ENCODE measurements around the gene MAGEB17.
"Not testable (repeated sequence)": the region's sequence is repeated elsewhere in the genome, so short reads cannot be mapped to it uniquely, and the experiment has no call there.

Gene MAGEB17

GRCh38 chrX:16156692-16157331 lies 10.5 kb upstream of the MAGEB17 start:
- DNase-seq (ENCODE audit: low read depth in 1 of 2, low spot score in 1 of 2) = no peak

- no peak for DNase-seq (ENCODE audit: low read depth in 1 of 2, low spot score in 1 of 2)
Measured at GRCh38 chrX:16160729-16161128, 6.6 kb upstream of the MAGEB17 start.

DNA sequence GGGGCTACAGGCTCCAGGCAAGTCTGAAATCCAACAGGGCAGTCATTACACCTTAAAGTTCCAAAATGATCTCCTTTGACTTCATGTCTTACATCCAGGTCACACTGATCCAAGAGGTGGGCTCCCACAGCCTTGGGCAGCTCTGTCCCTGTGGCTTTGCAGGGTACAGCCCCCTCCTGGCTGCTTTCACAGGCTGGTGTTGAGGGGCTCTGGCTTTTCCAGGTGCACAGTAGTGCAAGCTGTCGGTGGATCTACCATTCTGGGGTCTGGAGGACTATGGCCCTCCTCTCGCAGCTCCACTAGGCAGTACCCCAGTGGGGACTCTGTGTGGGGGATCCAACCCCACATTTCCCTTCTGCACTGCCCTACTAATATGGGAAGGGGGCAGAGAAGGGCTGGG lies 6.1 kb upstream of the MAGEB17 start:
- DNase-seq (ENCODE audit: low read depth in 1 of 2, low spot score in 1 of 2) = not testable (repeated sequence)

GRCh38 chrX:16162391-16162790 lies 4.9 kb upstream of the MAGEB17 start:
- DNase-seq (ENCODE audit: low read depth in 1 of 2, low spot score in 1 of 2) = no peak

GRCh38 chrX:16164748-16165147 lies 2.5 kb upstream of the MAGEB17 start:
- no peak for DNase-seq (ENCODE audit: low read depth in 1 of 2, low spot score in 1 of 2)

DNA sequence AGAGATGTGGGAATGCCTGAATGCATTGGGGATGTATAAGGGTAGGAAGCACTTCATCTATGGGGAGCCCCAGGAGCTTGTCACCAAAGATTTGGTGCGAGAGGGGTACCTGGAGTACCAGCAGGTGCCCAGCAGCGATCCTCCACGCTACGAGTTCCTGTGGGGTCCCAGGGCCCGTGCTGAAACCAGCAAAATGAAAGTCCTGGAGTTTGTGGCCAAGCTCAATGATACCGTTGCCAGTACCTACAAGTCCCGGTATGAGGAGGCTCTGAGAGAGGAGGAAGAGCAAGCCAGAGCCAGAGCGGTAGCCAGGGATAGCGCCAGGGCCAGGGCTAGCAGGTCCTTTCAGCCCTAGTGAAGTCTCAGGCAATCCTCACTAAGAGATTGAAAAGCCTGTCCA lies 3.8 kb downstream of the MAGEB17 start:
- DNase-seq (ENCODE audit: low read depth in 1 of 2, low spot score in 1 of 2) = no peak

- DNase-seq (ENCODE audit: low read depth in 1 of 2, low spot score in 1 of 2) = no peak
Measured at GRCh38 chrX:16171944-16172343, 4.7 kb downstream of the MAGEB17 start.

DNA sequence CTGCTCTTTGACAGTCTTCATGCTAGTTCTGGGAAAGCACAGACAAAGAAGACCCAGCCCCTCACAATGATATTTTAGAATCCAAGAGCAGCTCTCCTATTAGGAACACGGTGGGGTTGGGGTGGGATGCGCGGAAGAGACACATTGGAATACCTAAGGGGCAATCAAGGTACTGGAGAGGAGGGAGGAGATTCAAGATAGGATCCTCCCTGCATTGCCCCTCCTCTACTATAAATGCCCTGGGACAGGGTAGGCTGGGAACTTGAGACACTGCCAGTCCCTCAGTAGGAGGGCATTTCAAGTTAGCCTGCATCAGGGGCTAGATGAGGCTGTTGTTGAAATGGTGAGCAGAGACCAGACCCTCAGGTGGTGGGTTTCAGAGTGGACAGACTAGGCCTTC lies 5.1 kb downstream of the MAGEB17 start:
- DNase-seq (ENCODE audit: low read depth in 1 of 2, low spot score in 1 of 2) = no peak

DNA sequence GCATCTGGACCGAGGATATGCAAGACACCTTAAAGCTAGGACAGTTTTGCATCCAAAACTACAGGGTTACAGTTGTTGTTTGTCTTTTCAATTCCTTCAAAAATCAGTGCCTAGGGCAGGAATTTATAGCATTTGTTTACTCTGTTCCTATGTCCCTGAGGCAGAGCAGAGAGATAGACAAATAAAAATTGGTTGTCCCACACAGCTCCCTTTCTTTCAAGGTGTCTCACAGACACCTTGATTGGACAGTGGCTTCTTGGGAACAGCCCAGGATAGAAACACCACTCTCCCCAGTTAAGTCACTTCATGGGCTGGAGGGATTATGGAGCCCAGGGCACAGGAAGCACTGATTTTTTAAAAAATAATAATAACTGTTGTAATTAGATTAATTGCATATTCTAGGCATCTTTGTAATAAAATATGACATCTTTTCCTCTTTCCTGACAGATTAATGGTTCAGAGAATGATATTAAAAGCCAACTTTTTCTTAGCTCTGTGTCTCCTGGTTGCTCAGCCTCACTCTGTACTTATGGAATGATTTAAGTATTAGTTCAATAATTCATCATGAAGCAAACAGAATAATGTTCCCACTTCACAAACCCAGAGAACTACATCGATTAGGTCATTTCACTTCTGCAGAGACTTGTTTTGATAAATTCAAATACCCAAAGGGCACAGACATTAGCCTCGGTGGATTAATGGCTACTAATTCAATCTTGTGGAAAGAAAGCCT lies 8.2 kb downstream of the MAGEB17 start:
- no peak for DNase-seq (ENCODE audit: low read depth in 1 of 2, low spot score in 1 of 2)

GRCh38 chrX:16177260-16177659 lies 10.0 kb downstream of the MAGEB17 start:
- DNase-seq (ENCODE audit: low read depth in 1 of 2, low spot score in 1 of 2) = no peak

- not testable (repeated sequence) for DNase-seq (ENCODE audit: low read depth in 1 of 2, low spot score in 1 of 2)
Measured at GRCh38 chrX:16183843-16184242, 16.6 kb downstream of the MAGEB17 start.

- DNase-seq (ENCODE audit: low read depth in 1 of 2, low spot score in 1 of 2) = no peak
Measured at GRCh38 chrX:16185725-16186136, 18.4 kb downstream of the MAGEB17 start.

GRCh38 chrX:16186380-16187007 lies 19.2 kb downstream of the MAGEB17 start:
- DNase-seq (ENCODE audit: low read depth in 1 of 2, low spot score in 1 of 2) = no peak

- no peak for DNase-seq (ENCODE audit: low read depth in 1 of 2, low spot score in 1 of 2)
Measured at GRCh38 chrX:16187024-16187760, 19.9 kb downstream of the MAGEB17 start.

DNA sequence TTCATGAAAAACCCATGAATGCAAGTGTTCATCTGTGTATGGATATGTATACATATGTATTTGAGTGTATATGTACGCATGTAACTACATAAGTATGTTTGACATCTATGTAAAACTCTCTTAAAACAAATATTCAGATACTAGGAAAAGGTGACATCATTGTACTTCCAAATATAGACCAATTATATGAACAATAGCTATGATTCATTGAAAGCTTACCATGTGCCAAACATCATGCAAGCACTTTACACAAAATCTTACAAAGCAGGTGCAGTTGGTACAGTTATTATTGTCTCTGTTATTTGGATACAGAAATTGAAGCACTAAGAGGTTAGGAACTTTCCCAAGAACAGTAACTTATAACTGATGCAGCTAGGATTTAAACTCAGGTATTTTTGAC lies 21.4 kb downstream of the MAGEB17 start:
- DNase-seq (ENCODE audit: low read depth in 1 of 2, low spot score in 1 of 2) = no peak

GRCh38 chrX:16191605-16192004 lies 24.3 kb downstream of the MAGEB17 start:
- DNase-seq (ENCODE audit: low read depth in 1 of 2, low spot score in 1 of 2) = no peak

- DNase-seq (ENCODE audit: low read depth in 1 of 2, low spot score in 1 of 2) = no peak
Measured at GRCh38 chrX:16196829-16197228, 29.5 kb downstream of the MAGEB17 start.

DNA sequence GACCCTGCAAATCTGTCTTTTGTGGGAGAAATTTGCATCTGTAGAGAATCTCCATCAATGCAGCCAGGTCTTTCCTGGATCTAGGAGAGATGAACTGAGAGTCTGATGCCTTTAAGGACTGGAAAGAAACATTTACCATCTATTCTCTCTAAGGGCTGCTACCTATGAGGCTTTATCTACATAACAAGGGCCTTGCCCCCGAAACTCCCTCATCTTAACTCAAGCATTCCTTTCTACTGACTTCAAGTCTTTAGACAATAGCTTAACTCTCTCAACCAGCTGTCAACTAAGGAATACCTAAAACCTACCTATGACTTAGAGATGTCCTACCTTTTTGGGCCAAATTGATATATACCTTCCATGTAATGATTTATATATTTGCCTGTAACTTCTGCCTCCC lies 32.1 kb downstream of the MAGEB17 start:
- no peak for DNase-seq (ENCODE audit: low read depth in 1 of 2, low spot score in 1 of 2)

GRCh38 chrX:16202943-16203342 lies 35.7 kb downstream of the MAGEB17 start:
- no peak for DNase-seq (ENCODE audit: low read depth in 1 of 2, low spot score in 1 of 2)

DNA sequence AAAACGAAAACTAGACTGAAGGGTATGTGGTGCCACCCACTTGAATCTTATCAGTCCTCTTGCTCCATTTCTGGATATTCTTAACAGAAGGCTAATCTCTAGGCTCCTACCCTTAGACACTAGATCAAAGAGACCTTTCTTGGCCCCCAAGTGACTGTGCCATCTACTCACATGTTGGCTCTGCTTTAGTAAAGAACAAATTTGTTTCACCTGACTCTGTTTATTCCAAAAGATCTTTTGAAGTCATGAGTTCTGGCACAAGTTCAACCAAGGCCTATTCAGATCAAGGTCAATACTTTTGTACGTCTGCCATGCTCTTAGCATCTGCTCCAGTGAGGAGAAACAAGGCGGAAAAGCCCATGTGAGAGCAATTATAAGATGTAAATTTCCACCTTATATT lies 37.3 kb downstream of the MAGEB17 start:
- no peak for DNase-seq (ENCODE audit: low read depth in 1 of 2, low spot score in 1 of 2)

- DNase-seq (ENCODE audit: low read depth in 1 of 2, low spot score in 1 of 2) = no peak
Measured at GRCh38 chrX:16205840-16206239, 38.6 kb downstream of the MAGEB17 start.

- DNase-seq (ENCODE audit: low read depth in 1 of 2, low spot score in 1 of 2) = no peak
Measured at GRCh38 chrX:16207634-16208033, 40.4 kb downstream of the MAGEB17 start.
